HG02884 (cell line): ENCODE measurements around the gene EMC9.

Experiments used
- ATAC-seq: cut with Tn5 transposase; IDR thresholded peaks from one replicate; pipeline ENCODE4 v1.9.1; 2021; ENCODE audit warnings: mild to moderate bottlenecking, moderate library complexity; ENCODE audit not compliant: unreplicated experiment

The EMC9 gene

DNA sequence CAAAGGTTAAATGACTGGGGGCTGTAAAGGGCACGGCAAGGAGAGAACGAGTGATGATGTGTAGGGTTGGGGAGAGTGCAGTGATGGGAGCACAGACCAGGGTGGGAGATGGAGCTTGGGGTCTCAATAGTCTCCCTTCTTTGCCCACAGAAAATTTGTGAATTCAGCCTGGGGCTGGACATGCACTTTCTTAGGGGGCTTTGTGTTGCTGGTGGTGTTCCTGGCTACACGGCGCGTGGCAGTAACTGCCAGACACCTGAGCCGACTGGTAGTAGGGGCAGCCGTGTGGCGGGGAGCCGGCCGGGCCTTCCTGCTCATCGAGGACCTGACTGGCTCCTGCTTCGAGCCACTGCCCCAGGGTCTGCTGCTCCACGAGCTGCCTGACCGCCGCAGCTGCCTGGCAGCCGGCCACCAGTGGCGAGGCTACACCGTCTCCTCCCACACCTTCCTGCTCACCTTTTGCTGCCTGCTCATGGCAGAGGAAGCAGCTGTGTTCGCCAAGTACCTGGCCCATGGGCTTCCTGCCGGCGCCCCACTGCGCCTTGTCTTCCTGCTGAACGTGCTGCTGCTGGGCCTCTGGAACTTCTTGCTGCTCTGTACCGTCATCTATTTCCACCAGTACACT is 9.2 kb downstream of the EMC9 start:
- ATAC-seq = no peak

DNA sequence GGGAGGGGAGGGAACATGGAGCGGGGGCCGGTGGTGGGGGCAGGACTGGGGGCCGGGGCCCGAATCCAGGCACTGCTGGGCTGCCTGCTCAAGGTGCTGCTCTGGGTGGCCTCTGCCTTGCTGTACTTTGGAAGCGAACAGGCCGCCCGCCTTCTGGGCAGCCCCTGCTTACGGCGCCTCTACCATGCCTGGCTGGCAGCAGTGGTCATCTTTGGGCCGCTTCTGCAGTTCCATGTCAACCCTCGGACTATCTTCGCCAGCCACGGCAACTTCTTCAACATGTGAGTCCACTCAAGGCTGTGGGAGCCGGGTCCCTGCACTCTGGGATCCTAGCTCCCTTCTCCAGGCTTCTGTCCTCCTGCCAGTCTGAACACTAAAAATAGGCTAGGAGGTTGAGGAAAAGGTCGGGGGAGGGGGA is 9.8 kb downstream of the EMC9 start:
- no peak for ATAC-seq

DNA sequence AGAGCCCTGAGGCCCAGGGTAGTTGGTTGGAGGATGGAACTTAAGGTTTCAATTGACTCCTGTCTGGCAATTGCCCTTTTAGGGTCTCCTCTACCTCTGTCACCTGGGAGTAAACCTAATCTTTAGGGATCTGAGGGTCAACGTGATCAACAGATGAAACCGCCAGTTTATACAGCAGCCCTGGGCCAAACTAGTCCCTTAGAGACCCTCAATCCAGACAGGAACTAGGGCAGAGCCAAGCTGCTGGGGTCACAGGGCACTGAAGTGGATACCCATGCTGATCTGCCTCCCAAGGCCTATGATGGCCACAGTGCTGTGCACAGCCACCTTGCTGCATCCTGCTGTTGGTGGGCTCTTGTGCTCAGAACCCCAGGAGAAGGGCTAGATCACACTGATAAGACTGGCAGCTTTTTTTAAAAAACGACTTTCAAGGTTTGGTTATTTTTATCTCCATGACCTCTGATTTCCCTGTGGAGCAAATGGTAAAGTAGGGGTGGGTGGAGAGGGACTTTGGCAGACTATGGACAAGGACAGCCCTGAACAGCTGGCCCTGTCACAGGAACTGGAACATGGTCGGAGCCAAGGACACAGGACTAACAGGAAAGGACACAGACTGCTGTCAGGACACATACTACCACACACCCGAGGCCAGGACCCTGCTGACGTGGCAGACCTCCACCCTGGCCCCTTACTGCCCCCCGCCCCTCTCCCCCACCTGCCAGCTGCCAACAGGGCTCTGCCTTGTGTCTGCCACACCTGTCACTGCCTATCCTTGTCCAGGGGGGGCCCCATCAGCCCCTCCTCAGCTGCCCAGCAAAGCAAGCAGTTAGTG is 10.5 kb downstream of the EMC9 start:
- no peak for ATAC-seq

DNA sequence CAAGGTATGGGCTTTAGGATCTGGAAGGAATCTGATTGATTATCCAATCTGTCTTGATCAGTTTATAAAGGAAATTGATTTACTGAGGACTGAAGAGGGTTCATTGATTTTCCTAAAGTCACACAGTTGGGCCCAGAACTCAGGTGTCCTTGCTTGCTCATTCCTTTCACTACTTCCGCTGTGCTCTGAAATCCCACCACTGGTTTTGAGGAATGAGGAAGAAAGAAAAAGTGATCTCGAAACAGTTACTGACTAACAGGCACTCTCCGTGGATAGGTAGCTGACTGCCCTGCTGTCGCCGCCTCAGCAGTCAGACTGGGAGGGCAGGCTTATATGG is 11.0 kb downstream of the EMC9 start, which contains the start of gene FITM1:
FITM1 (plus strand) TSS at position 280 of the 337 bp plus-strand sequence. CDS start 905 bp downstream, outside the sequence.
- no peak for ATAC-seq

DNA sequence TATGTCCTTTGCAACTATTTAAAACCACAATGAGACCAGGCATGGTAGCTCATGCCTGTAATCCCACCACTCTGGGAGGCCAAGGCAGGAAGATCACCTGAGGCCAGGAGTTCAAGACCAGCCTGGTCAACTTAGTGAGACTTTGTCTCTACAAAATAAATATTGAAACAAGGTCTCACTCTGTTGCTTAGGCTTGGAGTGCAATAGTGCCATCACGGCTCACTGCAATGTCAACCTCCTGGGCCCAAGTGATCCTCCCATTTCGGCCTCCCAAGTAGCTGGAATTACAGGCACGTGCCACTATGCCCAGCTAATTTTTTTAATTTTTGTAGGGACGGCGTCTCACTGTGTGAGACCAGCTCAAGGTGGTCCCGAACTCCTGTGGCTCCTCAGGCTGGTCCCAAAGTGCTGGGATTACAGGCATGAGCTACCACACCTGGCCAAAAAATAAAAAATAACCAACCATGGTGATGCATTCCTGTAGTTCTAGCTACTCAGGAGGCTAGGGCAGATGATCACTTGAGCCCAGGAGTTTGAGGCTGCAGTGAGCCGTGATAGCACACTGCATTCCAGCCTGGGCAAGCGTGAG is 11.9 kb downstream of the EMC9 start:
- ATAC-seq = no peak

DNA sequence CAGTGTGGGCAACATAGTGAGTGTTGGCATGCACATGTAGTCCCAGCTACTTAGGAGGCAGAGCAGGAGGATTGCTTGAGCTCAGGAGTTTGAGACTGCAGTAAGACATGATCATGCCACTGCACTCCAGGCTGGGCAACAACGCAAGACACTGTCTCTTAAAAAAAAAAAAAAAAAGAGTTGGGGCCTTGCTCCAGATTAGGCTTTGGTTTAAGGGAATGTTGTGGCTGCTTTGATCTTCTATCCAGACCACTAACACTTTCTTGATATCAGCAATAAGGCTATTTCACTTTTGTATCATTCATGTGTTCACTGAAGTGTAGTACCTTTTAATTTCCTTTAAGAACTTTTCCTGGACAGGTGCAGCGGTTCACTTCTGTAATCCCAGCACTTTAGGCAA is 13.7 kb downstream of the EMC9 start:
- ATAC-seq = no peak

DNA sequence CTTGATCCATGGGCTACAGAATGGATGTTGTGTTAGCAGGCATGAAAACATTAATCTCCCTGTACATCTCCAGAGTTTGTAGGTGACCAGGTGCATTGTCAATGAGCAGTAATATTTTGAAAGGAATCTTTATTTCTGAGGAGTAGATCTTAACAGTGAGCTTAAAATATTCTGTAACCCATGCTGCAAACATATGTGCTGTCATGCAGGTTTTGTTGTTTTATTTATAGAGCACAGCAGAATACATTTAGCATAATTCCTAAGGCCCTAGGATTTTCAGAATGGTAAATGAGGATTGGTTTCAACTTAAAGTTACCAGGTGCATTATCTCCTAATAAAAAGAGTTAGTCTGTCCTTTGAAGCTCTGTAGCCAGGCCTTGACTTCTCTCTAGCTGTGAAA is 14.5 kb downstream of the EMC9 start:
- ATAC-seq = no peak

DNA sequence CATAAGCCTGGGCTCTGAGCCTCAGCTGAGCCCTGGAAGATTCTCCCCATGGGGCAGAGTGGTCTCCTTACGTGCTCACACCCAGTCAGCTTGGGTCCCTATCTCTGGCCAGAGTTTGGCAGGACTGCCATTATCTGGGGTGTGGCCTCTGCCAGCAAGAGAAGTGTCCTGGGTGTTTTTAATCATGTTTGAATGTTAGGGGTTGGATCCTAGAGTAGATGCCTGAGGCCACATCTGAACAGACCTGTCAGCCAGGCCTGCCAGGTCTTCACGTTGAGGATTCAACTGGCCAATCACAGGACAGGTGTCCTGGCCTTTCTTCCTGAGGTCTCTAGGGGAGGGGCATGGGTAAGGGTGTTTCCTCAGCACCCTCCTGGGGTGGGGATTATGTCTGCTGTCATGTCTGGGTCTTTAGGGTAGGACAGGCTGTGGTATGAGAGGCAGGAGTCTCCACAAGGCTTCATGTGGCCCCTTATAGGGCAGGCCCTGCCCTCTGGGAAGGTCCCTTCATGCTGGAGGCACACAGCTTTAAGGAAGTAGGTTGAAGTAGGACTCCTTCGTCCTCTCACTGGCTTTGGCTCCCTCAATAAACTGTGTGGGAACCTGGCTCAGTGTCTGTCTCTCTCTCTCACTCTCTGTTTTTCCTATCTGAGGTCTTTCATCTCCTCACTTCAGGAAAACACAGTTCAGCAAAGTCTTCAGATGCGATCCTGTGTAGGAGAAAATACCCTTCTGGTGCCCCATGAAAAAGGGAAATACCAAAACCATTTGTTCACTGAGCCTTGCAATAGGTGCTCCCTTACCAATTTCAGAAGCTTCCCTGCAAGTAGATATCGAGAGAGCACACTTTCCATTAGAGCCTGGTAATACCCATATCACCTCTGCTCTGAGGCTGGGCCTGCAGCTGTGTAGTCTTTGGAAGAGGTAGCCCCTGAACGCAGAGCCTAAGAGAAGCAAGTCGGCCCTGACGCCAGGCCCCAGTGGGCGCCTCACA is 17.7 kb downstream of the EMC9 start:
- peak; percentile 61 for ATAC-seq

DNA sequence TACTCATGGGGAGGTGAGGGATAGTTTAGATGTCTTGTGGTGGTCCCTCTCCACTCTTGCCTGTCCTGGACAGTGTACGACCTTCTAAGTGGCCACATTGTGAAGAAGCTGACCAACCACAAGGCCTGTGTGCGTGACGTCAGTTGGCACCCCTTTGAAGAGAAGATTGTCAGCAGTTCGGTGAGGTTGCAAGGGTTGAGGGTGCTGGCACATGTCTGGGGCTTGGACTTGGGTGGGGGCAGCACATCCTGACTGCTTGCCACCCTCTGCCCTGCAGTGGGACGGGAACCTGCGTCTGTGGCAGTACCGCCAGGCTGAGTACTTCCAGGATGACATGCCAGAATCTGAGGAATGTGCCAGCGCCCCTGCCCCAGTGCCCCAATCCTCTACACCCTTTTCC is 18.5 kb downstream of the EMC9 start:
- ATAC-seq = no peak

DNA sequence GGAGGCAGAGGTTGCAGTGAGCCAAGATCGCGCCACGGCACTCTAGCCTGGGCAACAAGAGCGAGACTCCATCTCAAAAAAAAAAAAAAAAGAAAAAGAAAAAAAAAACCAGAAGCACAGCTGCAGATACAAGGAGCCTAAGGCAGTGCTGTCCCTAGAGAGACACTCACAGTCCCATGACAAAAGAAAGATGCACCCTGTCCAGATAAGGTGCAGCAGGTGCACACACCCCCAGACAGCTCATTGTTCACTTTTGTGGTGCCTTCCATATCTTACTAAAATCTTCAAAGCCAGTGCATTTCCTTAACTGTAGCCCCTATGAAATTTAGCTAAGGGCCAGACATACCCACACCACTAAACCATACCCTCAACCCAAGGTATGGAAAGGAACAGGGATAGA is 19.0 kb downstream of the EMC9 start:
- ATAC-seq = no peak

DNA sequence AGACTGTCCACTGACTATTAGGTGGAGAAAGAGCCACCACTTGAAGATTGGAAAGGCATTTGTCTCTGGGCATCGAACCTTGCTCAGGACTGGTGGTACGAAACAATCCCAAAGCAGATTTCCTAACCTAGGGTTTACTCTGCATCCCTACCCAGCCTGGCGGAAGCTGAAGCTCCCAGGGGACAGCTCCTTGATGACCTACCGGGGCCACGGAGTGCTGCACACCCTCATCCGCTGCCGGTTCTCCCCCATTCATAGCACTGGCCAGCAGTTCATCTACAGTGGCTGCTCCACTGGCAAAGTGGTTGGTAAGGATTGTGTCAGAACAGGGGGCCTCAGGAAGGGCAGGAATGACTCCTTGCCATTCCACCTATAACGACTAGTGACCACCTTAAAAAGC is 20.2 kb downstream of the EMC9 start:
- no peak for ATAC-seq

DNA sequence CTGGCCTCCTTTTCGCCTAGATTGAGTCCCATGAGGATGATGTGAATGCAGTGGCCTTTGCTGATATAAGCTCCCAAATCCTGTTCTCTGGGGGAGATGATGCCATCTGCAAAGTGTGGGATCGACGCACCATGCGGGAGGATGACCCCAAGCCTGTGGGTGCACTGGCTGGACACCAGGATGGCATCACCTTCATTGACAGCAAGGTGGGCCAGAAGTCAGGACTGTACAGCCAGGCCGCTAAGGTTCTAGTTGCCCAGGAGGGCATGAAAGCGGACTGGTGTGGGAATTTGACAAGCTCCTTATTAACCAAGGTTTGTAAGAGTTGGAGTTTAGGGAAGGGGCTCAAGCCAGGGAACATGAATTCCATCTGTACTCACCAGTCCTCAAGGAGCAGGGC is 21.7 kb downstream of the EMC9 start:
- ATAC-seq = no peak

DNA sequence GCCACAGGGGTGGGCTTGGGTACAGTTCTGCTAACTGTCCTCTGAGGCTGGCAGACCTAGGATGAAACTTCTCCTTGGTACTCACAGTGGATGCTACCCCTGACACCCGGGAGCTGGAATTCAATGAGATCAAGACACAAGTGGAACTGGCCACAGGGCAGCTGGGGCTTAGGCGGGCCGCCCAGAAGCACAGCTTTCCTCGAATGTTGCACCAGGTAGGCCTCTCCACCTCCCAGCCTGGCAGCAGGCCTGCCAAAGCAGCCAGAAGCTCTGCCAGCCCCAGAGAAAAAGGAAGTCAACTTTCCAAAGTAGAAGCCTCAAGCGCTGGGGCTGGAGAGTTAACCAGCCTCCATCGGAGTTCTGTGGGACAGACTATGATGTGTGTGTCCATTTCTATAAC is 24.2 kb downstream of the EMC9 start:
- ATAC-seq = no peak

DNA sequence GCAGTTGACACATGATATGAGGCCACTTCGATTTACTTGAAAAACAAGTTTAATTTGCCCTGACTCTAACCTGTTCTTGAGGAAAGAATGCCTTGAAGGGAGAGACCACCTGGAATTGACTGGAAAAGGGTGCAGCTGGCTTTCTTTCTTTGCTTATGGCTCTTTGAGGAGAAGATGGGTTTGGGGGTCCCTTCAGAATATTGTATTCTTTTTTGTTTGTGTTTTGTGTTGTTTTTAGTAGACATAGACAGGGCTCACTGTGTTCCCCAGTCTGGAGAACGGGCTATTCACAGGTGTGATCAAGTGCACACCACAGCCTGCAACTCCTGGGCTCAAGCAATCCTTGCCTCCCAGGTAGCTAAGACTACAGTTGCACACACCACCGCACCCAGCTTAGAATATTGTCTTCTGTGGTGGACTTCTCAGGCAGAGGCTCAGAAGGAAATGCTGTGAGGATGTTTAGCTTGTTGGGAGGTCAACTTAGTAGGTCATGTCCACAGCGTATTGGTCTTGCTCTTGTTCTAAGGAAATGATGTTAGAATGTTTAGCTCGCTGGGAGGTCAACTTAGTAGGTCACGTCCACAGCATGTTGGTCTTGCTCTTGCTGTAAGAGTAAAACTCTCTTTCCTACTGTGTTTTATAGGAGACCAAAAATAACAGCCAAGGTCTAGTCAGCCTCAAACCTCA is 25.1 kb downstream of the EMC9 start:
- ATAC-seq = no peak

DNA sequence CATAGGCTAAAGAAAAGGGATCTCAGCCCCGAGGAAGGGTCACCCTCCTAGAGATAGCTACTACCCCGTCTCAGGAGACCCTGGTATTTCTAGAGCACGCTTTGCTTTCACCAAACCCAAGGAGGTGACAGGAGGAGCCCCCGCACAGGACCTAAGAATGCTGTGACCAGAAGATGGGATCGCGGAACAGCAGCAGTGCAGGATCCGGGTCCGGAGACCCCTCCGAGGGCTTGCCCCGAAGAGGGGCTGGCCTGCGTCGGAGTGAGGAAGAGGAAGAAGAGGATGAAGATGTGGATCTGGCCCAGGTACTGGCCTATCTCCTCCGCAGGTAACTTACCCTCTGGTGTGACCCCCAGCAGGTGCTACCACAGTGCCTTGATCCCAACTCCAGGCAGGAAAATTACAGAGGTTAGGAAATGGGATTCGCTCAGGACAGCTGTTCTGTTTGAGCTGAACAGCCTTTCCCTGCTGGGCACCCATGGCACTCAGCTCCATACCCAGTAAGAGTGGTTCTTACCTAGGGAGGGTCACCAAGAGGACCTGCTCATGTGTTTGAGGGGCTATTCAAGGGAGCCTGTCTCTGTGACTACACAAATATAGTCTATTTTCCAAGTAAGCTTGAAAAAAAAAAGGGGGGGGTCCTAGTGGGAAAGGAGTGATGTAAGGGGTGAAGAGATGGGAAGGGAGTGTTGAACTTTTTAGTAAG is 25.8 kb downstream of the EMC9 start:
- no peak for ATAC-seq

DNA sequence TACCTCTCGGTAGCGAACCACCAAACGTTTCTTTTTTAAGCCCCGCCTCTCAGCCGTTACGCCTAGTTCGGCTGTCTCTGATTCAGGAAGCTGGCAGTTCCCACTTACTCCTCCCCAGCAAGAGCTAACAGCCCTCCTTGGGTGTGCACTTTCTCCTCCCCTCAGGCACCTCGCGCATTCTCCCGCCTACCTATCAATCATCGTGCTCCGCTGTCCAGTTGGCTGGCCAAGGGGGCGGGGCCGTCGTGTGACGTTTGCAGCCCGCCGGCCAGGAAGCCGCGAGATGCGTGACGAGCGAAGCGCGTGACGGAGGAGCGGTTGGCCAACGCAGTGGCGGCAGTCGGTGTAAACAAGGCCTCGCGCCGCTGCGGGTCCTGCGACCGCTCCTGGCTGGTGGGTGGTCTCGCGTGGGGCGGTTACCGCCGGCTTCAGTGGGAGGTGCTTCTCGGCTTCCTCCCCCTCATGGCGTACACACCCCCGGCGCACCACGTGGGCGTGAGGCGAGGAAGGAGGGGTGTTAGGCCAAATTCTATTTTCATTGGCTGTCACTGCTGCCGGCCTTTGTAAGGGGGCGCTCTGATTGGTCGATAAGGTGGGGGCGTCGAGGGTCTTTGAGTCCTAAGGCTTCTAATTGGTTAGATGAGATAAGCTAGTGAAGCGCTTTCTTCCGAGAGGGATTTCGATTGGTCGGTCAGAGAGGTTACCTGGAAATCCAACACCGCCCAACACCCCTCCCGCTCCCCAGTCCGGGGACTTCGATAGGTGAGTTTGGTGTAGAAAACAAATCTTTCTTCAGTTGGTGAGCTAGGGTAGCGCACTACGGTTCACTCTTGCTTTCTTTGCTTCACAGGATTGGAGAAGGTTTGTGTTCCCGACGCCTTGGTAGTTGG is 26.6 kb downstream of the EMC9 start, which contains the start of the genes DCAF11 and NRL:
DCAF11 (plus strand) TSS at position 246 of the 890 bp plus-strand sequence. CDS start 818 bp downstream, outside the sequence.
NRL (minus strand) TSS at position 418 of the 890 bp plus-strand sequence. CDS start 32,101 bp downstream, outside the sequence.
- peak; percentile 80 for ATAC-seq

DNA sequence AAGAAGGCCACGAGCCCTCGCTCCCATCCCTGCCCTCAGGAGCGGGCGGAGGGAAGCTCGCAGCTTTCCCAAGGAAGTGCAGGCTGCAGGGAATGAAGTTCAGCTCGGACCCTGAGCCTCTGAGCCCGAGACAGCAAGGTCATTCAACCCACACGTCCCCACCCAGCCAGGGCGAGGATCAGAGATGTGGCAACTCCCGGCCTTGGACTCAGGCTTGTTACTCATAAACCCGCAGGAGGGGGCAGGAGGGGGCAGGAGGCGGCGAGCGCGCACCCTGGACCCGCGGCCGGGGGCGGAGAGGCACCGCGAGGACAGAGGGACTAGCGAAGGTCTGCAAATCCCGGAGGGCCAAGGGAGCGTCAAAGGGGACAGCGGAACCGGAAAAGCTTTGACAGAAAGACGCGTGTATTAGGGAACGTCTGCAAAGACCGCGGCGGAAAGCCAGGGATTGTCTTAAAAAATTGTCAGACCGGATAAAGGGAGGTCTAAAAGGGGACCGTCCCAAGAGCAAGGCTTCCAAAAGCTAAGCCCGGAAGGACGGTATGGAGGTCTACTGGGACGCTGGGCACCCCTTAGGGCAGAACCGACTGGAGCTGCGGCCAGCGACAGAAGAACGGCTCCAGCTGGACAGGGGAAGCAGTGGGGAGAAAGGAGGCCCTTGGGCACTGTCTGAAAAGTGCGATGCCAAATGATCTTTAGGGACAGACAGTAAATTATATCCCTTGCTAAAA is 27.4 kb downstream of the EMC9 start:
- peak; percentile 32 for ATAC-seq

DNA sequence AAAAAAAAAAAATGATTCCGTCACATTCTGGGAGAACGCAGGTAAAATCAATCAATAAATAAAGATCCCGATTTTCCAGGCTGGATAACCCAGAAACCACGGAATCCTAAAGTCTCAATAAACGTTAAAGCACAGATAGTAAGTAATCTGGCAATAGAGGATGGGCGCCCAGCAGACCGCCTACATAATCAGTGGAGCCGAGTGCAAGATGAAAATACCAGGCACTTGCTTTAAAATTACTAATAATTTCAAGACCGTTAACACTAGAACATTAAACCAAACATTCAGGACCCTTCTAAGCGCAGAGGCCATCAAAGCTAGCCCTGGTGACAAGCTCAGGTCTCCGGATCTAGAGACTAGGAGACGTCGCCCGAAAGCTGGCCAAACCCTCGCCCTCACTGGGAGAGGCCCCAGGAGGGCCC is 28.0 kb downstream of the EMC9 start:
- ATAC-seq = no peak
